ENCODE data around the gene CPNE7. TPM values are rescaled to one million over a fixed set of nuclear protein-coding genes. Genes with fewer than 3 reads are reported as not detected.

The CPNE7 gene
- total and polyA plus RNA-seq, 2 donors (not counting 1 experiment from before 2014, with no cell fraction given) = 10.2 to 53.0 TPM

DNA sequence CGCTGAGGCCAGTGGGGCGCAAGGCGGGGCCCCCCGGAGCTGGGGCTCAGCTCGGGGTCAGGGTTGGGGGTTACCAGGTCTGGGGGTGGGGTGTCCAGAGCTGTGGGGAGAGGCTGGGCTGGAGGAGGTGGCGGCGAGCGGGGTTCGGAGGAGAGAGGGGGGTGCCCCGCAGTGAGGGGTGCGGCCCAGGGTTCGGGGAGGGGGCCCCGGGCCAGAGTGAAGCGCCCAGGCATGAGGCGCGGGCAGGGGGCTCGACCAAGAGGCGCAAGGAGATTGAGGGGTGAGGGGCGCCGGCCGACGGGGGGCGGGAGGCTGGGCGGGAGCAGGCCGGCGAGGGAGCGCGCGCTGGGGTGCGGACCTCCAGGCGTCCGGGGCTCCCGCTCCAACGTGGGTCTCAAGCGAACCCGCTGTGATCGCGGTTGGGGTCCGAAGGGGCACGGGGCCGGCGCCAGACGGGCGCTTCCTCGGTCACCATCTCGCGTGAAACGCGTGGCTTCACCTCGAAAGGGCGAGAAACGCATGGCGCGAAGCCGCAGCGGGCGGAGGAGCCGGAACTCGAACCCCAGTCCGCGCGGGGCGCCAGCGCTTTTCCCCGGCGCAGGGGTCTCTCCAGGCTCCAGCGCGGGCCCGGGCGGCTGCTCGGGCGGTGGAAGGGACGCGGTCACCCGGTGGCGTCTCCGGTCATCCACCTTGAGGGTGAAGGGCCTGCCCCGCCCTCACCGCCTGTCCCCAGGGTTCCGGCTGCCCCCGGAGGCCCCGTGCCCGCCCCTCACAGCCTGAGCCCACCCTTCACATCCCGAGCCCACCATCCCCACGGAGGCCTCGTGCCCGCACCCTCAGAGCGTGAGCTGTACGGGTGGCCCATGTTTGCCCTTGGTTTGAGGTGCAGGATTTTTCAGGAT, 846 bp downstream of the CPNE7 start:
- Histone ChIP-seq H3K4me3 (replicated peaks in 1 of 4; ENCODE audit: control extremely low read depth in 1 of 4, insufficient read depth in 1 of 4, low read depth in 3 of 4, low read length in 4 of 4) (peak overlapping the region; percentile 40 to 63 (median 50)), H3K4me2 (ENCODE audit: extremely low read depth, insufficient read depth, low read length) (peak overlapping the region; percentile 68), H3K9ac (ENCODE audit: insufficient read depth, low read length) (peak overlapping the region; percentile 62), H3K27me3 (ENCODE audit: control insufficient read depth, insufficient read depth, low read length) (no peaks in the 10 kb centered on the region), H3K79me2 (ENCODE audit: control insufficient read depth, insufficient read depth, low read length) (peaks cover 5% of the 10 kb centered on the region), H3K9me3 (ENCODE audit: control insufficient read depth, insufficient read depth, low read depth, low read length) (peaks cover 2% of the 10 kb centered on the region), H2AFZ (ENCODE audit: low read length) (no peak overlapping the region), H3K36me3 (ENCODE audit: control insufficient read depth, insufficient read depth, low read length) (peaks cover 3% of the 10 kb centered on the region), H3K4me1 (ENCODE audit: control insufficient read depth, extremely low read depth, insufficient read depth, low read length) (peaks cover 7% of the 10 kb centered on the region), H3K27ac (ENCODE audit: insufficient read depth, low read length) (no peak overlapping the region), H4K20me1 (ENCODE audit: control insufficient read depth, extremely low read depth, insufficient read depth, low read length) (no peaks in the 10 kb centered on the region)
- no peak for DNase-seq (ENCODE audit: low read depth in 2 of 2)
- TF ChIP-seq, protein P1, sequence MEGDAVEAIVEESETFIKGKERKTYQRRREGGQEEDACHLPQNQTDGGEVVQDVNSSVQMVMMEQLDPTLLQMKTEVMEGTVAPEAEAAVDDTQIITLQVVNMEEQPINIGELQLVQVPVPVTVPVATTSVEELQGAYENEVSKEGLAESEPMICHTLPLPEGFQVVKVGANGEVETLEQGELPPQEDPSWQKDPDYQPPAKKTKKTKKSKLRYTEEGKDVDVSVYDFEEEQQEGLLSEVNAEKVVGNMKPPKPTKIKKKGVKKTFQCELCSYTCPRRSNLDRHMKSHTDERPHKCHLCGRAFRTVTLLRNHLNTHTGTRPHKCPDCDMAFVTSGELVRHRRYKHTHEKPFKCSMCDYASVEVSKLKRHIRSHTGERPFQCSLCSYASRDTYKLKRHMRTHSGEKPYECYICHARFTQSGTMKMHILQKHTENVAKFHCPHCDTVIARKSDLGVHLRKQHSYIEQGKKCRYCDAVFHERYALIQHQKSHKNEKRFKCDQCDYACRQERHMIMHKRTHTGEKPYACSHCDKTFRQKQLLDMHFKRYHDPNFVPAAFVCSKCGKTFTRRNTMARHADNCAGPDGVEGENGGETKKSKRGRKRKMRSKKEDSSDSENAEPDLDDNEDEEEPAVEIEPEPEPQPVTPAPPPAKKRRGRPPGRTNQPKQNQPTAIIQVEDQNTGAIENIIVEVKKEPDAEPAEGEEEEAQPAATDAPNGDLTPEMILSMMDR (conservative IDR thresholded peaks at IDR 0.05 in 1 of 2, IDR thresholded peaks at IDR 0.05 in 1 of 2; ENCODE audit: low read depth in 1 of 2, low read length in 2 of 2) = no peak
- TF ChIP-seq EZH2 (IDR thresholded peaks at IDR 0.05; ENCODE audit: low read length, missing control alignments) = no peak

DNA sequence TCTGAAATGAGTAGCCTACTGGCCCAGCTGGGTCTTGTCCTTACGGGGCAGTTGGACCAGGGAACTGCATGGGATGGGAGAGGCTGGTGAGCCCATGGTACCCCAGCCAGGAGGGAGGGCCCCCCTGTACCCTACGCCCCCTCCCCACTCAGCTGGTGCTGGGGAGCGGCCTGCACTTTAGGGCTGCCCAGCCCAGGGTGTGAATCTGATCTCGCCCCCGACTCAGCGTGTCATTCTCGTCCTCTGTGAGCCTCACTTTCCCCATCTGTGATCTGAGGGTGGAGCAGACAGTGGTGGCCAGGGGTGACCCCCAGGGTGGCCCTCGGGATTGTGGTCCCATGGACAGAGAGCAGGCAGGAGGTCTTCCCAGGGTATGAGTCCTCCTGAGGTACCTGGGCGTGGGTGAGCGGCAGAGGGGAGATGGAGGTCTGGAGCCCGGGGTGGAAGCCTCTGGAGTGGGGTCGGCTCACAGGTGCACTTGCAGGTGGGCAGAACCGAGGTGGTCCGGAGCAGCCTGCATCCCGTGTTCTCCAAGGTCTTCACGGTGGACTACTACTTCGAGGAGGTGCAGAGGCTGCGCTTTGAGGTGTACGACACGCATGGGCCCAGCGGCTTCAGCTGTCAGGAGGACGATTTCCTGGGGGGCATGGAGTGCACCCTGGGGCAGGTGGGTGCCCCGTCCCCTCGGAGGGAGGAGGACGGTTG, 1.6 kb downstream of the CPNE7 start:
- Histone ChIP-seq H3K4me2 (ENCODE audit: extremely low read depth, insufficient read depth, low read length) (peak overlapping the region; percentile 8), H2AFZ (ENCODE audit: low read length) (no peak overlapping the region)

More for the DNA sequence above, 1.6 kb downstream of the CPNE7 start:
- Histone ChIP-seq H3K79me2 (ENCODE audit: control insufficient read depth, insufficient read depth, low read length) (peaks cover 5% of the 10 kb centered on the region), H3K27me3 (ENCODE audit: control insufficient read depth, insufficient read depth, low read length) (no peaks in the 10 kb centered on the region), H3K4me3 (replicated peaks in 1 of 4; ENCODE audit: control extremely low read depth in 1 of 4, insufficient read depth in 1 of 4, low read depth in 3 of 4, low read length in 4 of 4) (peak overlapping the region in 2 of 4 experiments; percentile 50 to 63), H3K36me3 (ENCODE audit: control insufficient read depth, insufficient read depth, low read length) (peaks cover 3% of the 10 kb centered on the region), H3K27ac (ENCODE audit: insufficient read depth, low read length) (no peak overlapping the region), H3K9ac (ENCODE audit: insufficient read depth, low read length) (no peak overlapping the region), H3K9me3 (ENCODE audit: control insufficient read depth, insufficient read depth, low read depth, low read length) (peaks cover 2% of the 10 kb centered on the region), H4K20me1 (ENCODE audit: control insufficient read depth, extremely low read depth, insufficient read depth, low read length) (no peaks in the 10 kb centered on the region), H3K4me1 (ENCODE audit: control insufficient read depth, extremely low read depth, insufficient read depth, low read length) (peaks cover 12% of the 10 kb centered on the region)
- no peak for TF ChIP-seq EZH2 (IDR thresholded peaks at IDR 0.05; ENCODE audit: low read length, missing control alignments)
- TF ChIP-seq, protein P1 (conservative IDR thresholded peaks at IDR 0.05 in 1 of 2, IDR thresholded peaks at IDR 0.05 in 1 of 2; ENCODE audit: low read depth in 1 of 2, low read length in 2 of 2) = no peak
- no peak for DNase-seq (ENCODE audit: low read depth in 2 of 2)
